Body of pancreas (tissue), 4 donors: ENCODE results near the gene C4orf54. TPM values are rescaled to one million over a fixed set of nuclear protein-coding genes. Genes with fewer than 3 reads are reported as not detected.

ENCODE experiments used
- ATAC-seq: fragments of 150-250 bp; one replicate; pipeline ENCODE4 v1.9.1; 2016
- DNase-seq, 4 donors: peaks; one replicate each; pipeline ENCODE4 v3.0.0-alpha.2; 2019
- H3K27ac ChIP-seq, 4 donors: fragments of 200-600 bp; sonication (generic); 1 replicate in 3 of 4; 2 replicates in 1 of 4; pipeline versions ENCODE4 v1.5.1 to v1.6.1; 2016 to 2019; ENCODE audit warnings: mild to moderate bottlenecking in 1 of 4, mixed read lengths in 1 of 4, moderate library complexity in 1 of 4
- H3K27me3 ChIP-seq, 2 donors: fragments of 200-600 bp; sonication (generic); one replicate each; pipeline ENCODE4 v1.6.0; 2016; ENCODE audit warnings: mild to moderate bottlenecking in 1 of 2
- H3K36me3 ChIP-seq, 2 donors: fragments of 200-600 bp; sonication (generic); replicated peaks in 1 of 2; 2 replicates each; pipeline ENCODE4 v1.5.1; 2016; ENCODE audit warnings: low read depth in 2 of 2; ENCODE audit not compliant: insufficient read depth in 1 of 2
- H3K4me1 ChIP-seq: fragments of 200-600 bp; sonication (generic); one replicate; pipeline ENCODE4 v1.6.0; 2016
- H3K4me3 ChIP-seq, 2 donors: fragments of 200-600 bp; sonication (generic); 1 replicate in 1 of 2; 2 replicates in 1 of 2; pipeline ENCODE4 v1.5.1; 2016 to 2019
- H3K9me3 ChIP-seq, 3 donors: fragments of 200-600 bp; sonication (generic); 1 replicate in 2 of 3; 2 replicates in 1 of 3; pipeline ENCODE4 v1.5.1; 2016
- CTCF ChIP-seq, 7 experiments: fragments of 450-650 bp in 4 of 7; fragments of 200-600 bp in 3 of 7; sonication (generic) in 3 of 7; IDR thresholded peaks; one replicate each; pipeline ENCODE4 v1.5.1; 2016 to 2019; ENCODE audit warnings: antibody characterized with exemption in 7 of 7
- POLR2A ChIP-seq, 3 donors: fragments of 450-650 bp; IDR thresholded peaks; one replicate each; pipeline ENCODE4 v1.6.1; 2016; ENCODE audit warnings: antibody characterized with exemption in 3 of 3, mild to moderate bottlenecking in 2 of 3
- WGBS, 2 donors: methylation state at CpG; one replicate each; pipeline ENCODE4 v1.1.5; 2017; 5-methylcytosine and 5-hydroxymethylcytosine counted together
- intact Hi-C: fragments of 100-400 bp; cut with DNase I; formaldehyde crosslinking; loops from one replicate; pipeline ENCODE4 v1.15.1; 2023
- total RNA-seq, 2 donors: library from RNA; depleted of rRNA; stranded (reverse); fragments of >200 nt; gene quantifications; one replicate each; pipeline ENCODE4 v1.1.0, GENCODE V29; 2016

Gene C4orf54
- total RNA-seq, 2 donors from 2014 or later = under 0.01 TPM; not detected in 1

GRCh38 chr4:99645638-99646037 lies 12.0 kb downstream of the C4orf54 start:
- no peak for ATAC-seq
- no peaks in the 10 kb centered on the region for H3K27me3 ChIP-seq
- H3K4me3 ChIP-seq = no peak overlapping the region
- DNase-seq = no peak
- H3K36me3 ChIP-seq = no peaks in the 10 kb centered on the region
- no peak for TF ChIP-seq POLR2A (IDR thresholded peaks at IDR 0.05)
- no peak for TF ChIP-seq CTCF (IDR thresholded peaks at IDR 0.05)
- intact Hi-C loops = no loop called here
- peaks cover 41% of the 10 kb centered on the region for H3K4me1 ChIP-seq
- no peak overlapping the region for H3K27ac ChIP-seq
- no peaks in the 10 kb centered on the region for H3K9me3 ChIP-seq

- no peaks in the 10 kb centered on the region for H3K36me3 ChIP-seq
- intact Hi-C loops = no loop called here
- no peaks in the 10 kb centered on the region for H3K27me3 ChIP-seq
- no peaks in the 10 kb centered on the region for H3K9me3 ChIP-seq
- ATAC-seq (no peak), DNase-seq (no peak)
- H3K27ac ChIP-seq = no peak overlapping the region
- H3K4me3 ChIP-seq = no peak overlapping the region
- WGBS, 2 donors = 85 to 100% methylated on average over 1 of the region's 1 CpG
- no peak for TF ChIP-seq POLR2A (IDR thresholded peaks at IDR 0.05)
- no peak for TF ChIP-seq CTCF (IDR thresholded peaks at IDR 0.05)
- H3K4me1 ChIP-seq = peaks cover 41% of the 10 kb centered on the region
Observed at GRCh38 chr4:99645036-99645435, 12.6 kb downstream of the C4orf54 start.

- no peak for TF ChIP-seq CTCF (IDR thresholded peaks at IDR 0.05)
- no peak for TF ChIP-seq POLR2A (IDR thresholded peaks at IDR 0.05)
- intact Hi-C loops = no loop called here
- H3K4me1 ChIP-seq = peaks cover 41% of the 10 kb centered on the region
- H3K27me3 ChIP-seq = no peaks in the 10 kb centered on the region
- 28 to 42% methylated on average over 5 of the region's 5 CpGs for WGBS, 2 donors
- no peak for ATAC-seq
- DNase-seq = no peak
- no peak overlapping the region for H3K4me3 ChIP-seq
- H3K36me3 ChIP-seq = no peaks in the 10 kb centered on the region
- H3K27ac ChIP-seq = peak overlapping the region in 2 of 4 donors; percentile 14 to 69
- no peaks in the 10 kb centered on the region for H3K9me3 ChIP-seq
Observed at GRCh38 chr4:99644453-99644852, 13.2 kb downstream of the C4orf54 start.

- peaks cover 41% of the 10 kb centered on the region for H3K4me1 ChIP-seq
- peak; percentile 60 to 83 (median 72) for DNase-seq
Observed at GRCh38 chr4:99642725-99643489, 14.7 kb downstream of the C4orf54 start.

More at GRCh38 chr4:99642725-99643489, 14.7 kb downstream of the C4orf54 start:
- Histone ChIP-seq H3K4me3 (no peak overlapping the region), H3K9me3 (no peaks in the 10 kb centered on the region), H3K27me3 (no peaks in the 10 kb centered on the region), H3K36me3 (no peaks in the 10 kb centered on the region), H3K27ac (peak overlapping the region; percentile 23 to 69 (median 61))
- peak; percentile 79 for ATAC-seq
- intact Hi-C loops = no loop called here
- TF ChIP-seq CTCF (IDR thresholded peaks at IDR 0.05) (no peak), POLR2A (IDR thresholded peaks at IDR 0.05) (no peak)
- WGBS, 2 donors = 43 to 46% methylated on average over 7 of the region's 7 CpGs
